CD14-positive monocyte (primary cell): Measurements from ENCODE around the gene MATK. TPM values are rescaled to one million over a fixed set of nuclear protein-coding genes. Genes with fewer than 3 reads are reported as not detected.

ENCODE experiments used
- DNase-seq, 3 donors: peaks; one replicate each; pipeline ENCODE4 v3.0.0-alpha.2; 2011 to 2022
- H2AFZ ChIP-seq: 2 replicates; pipeline ENCODE4 v1.6.0; 2012; ENCODE audit warnings: mild to moderate bottlenecking, low read depth, low read length, inconsistent platforms; ENCODE audit not compliant: insufficient read depth, poor library complexity, severe bottlenecking
- H3K27ac ChIP-seq, 2 donors: 1 replicate in 1 of 2; 2 replicates in 1 of 2; pipeline ENCODE4 v1.5.1; 2012 to 2013; ENCODE audit warnings: low read length in 2 of 2, control low read depth in 1 of 2, inconsistent platforms in 1 of 2, low read depth in 1 of 2, mild to moderate bottlenecking in 1 of 2
- H3K27me3 ChIP-seq, 2 donors: one replicate each; pipeline versions ENCODE4 v1.6.0 to v1.6.1; 2011 to 2013; ENCODE audit warnings: low read length in 2 of 2; ENCODE audit not compliant: control insufficient read depth in 2 of 2, insufficient read depth in 2 of 2
- H3K36me3 ChIP-seq, 2 donors: replicated peaks in 1 of 2; 1 replicate in 1 of 2; 2 replicates in 1 of 2; pipeline versions ENCODE4 v1.5.1 to v1.6.1; 2012 to 2013; ENCODE audit warnings: low read length in 2 of 2, control low read depth in 1 of 2, inconsistent platforms in 1 of 2, mild to moderate bottlenecking in 1 of 2; ENCODE audit not compliant: insufficient read depth in 2 of 2, control insufficient read depth in 1 of 2
- H3K4me1 ChIP-seq, 2 donors: 1 replicate in 1 of 2; 2 replicates in 1 of 2; pipeline versions ENCODE4 v1.5.1 to v1.6.1; 2012 to 2013; ENCODE audit warnings: low read length in 2 of 2, control low read depth in 1 of 2, inconsistent platforms in 1 of 2, mild to moderate bottlenecking in 1 of 2, moderate library complexity in 1 of 2; ENCODE audit not compliant: insufficient read depth in 2 of 2, control insufficient read depth in 1 of 2
- H3K4me2 ChIP-seq: replicated peaks from 2 replicates; pipeline ENCODE3; 2012; ENCODE audit warnings: low read length, moderate library complexity, mild to moderate bottlenecking; ENCODE audit not compliant: poor library complexity, severe bottlenecking; ENCODE audit errors: extremely low read depth
- H3K4me3 ChIP-seq, 3 experiments: fragments of 200-600 bp in 1 of 3; sonication (generic) in 1 of 3; replicated peaks in 1 of 3; 1 replicate in 2 of 3; 2 replicates in 1 of 3; pipeline ENCODE4 v1.5.1; 2011 to 2013; ENCODE audit warnings: low read length in 3 of 3, mild to moderate bottlenecking in 3 of 3, control low read depth in 2 of 3, low read depth in 2 of 3, inconsistent platforms in 1 of 3, moderate library complexity in 1 of 3
- H3K79me2 ChIP-seq: 2 replicates; pipeline ENCODE4 v1.6.0; 2012; ENCODE audit warnings: mild to moderate bottlenecking, control low read depth, inconsistent platforms, low read length, moderate library complexity; ENCODE audit not compliant: insufficient read depth
- H3K9ac ChIP-seq: 2 replicates; pipeline ENCODE4 v1.6.0; 2017; ENCODE audit warnings: low read length, mild to moderate bottlenecking; ENCODE audit not compliant: insufficient read depth, poor library complexity, severe bottlenecking
- H3K9me3 ChIP-seq, 2 donors: replicated peaks in 1 of 2; 1 replicate in 1 of 2; 2 replicates in 1 of 2; pipeline versions ENCODE4 v1.5.1 to v1.6.1; 2012 to 2013; ENCODE audit warnings: low read length in 2 of 2, control low read depth in 1 of 2; ENCODE audit not compliant: control insufficient read depth in 1 of 2, insufficient read depth in 1 of 2
- H4K20me1 ChIP-seq: 2 replicates; pipeline ENCODE4 v1.6.0; 2012; ENCODE audit warnings: mild to moderate bottlenecking, low read length, control low read depth, moderate library complexity; ENCODE audit not compliant: insufficient read depth
- H3K27ac Mint-ChIP-seq, 7 donors: one replicate each; pipeline ENCODE4 v1.8.0; 2020; ENCODE audit warnings: mild to moderate bottlenecking in 7 of 7, mixed read lengths in 7 of 7, moderate library complexity in 6 of 7, inconsistent platforms in 2 of 7
- H3K27me3 Mint-ChIP-seq, 3 donors: one replicate each; pipeline ENCODE4 v1.8.0; 2021 to 2022; ENCODE audit warnings: low read depth in 3 of 3, mild to moderate bottlenecking in 3 of 3, mixed read lengths in 3 of 3, moderate library complexity in 3 of 3, inconsistent platforms in 1 of 3
- H3K36me3 Mint-ChIP-seq, 2 donors: one replicate each; pipeline ENCODE4 v1.8.0; 2020; ENCODE audit warnings: mixed read lengths in 2 of 2, inconsistent platforms in 1 of 2, mild to moderate bottlenecking in 1 of 2
- H3K4me1 Mint-ChIP-seq: one replicate; pipeline ENCODE4 v1.8.0; 2020; ENCODE audit warnings: mild to moderate bottlenecking, mixed read lengths
- H3K4me3 Mint-ChIP-seq, 2 donors: one replicate each; pipeline ENCODE4 v1.8.0; 2020; ENCODE audit warnings: mild to moderate bottlenecking in 2 of 2, mixed read lengths in 2 of 2, moderate library complexity in 1 of 2
- H3K9me3 Mint-ChIP-seq, 7 donors: one replicate each; pipeline ENCODE4 v1.8.0; 2020 to 2022; ENCODE audit warnings: mixed read lengths in 7 of 7, mild to moderate bottlenecking in 6 of 7, moderate library complexity in 6 of 7, inconsistent platforms in 2 of 7
- CTCF ChIP-seq: fragments of 200-600 bp; IDR thresholded peaks from one replicate; pipeline ENCODE4 v1.8.0; 2022; ENCODE audit warnings: antibody characterized with exemption, mild to moderate bottlenecking
- WGBS: methylation state at CpG from one replicate; pipeline ENCODE4 v1.1.5; 2013; ENCODE audit warnings: missing lambda C conversion rate; ENCODE audit not compliant: insufficient coverage; 5-methylcytosine and 5-hydroxymethylcytosine counted together
- intact Hi-C, 2 donors: fragments of 100-400 bp; cut with micrococcal nuclease; formaldehyde crosslinking; loops; one replicate each; pipeline versions ENCODE4 v1.15.0 to v1.15.1; 2023
- polyA plus RNA-seq, 3 donors: library from polyadenylated mRNA; depleted of rRNA in 1 of 3; unstranded in 2 of 3; stranded (reverse) in 1 of 3; fragments of 300-500 nt in 2 of 3; fragments of >200 nt in 1 of 3; fragmentation: Illumina TruSeq in 2 of 3; gene quantifications; 1 replicate in 2 of 3; 2 replicates in 1 of 3; pipeline ENCODE4 v1.2.3, GENCODE V29; 2012 to 2021

Gene MATK
- polyA plus RNA-seq, 3 donors: 0.20 to 0.44 (median 0.35) TPM

- intact Hi-C loops: no loop called here
- Histone ChIP-seq H3K9ac (no peak overlapping the region), H3K4me3 (no peak overlapping the region), H3K27me3 (no peaks in the 10 kb centered on the region), H3K27ac (no peak overlapping the region), H3K36me3 (peaks cover 40 to 46% of the 10 kb centered on the region in 2 donors), H3K4me2 (no peak overlapping the region), H2AFZ (no peak overlapping the region), H3K4me1 (peaks cover 23 to 24% of the 10 kb centered on the region in 2 donors), H3K79me2 (peaks cover 12% of the 10 kb centered on the region), H4K20me1 (peaks cover 13% of the 10 kb centered on the region), H3K9me3 (no peaks in the 10 kb centered on the region)
- H3K4me3 Mint-ChIP-seq: no peak overlapping the region
- WGBS: 97% methylated on average over 4 of the region's 12 CpGs
- TF ChIP-seq CTCF: no peak
- peaks cover 17 to 50% of the 10 kb centered on the region in 2 donors for H3K36me3 Mint-ChIP-seq
- DNase-seq: no peak
- H3K9me3 Mint-ChIP-seq: no peaks in the 10 kb centered on the region
- peaks cover 19% of the 10 kb centered on the region for H3K4me1 Mint-ChIP-seq
- no peak overlapping the region for H3K27ac Mint-ChIP-seq
- H3K27me3 Mint-ChIP-seq: peaks cover 0 to 6% (median 0%) of the 10 kb centered on the region in 3 donors
Measured at GRCh38 chr19:3765121-3765520, 21.1 kb downstream of the MATK start.

- H3K9ac ChIP-seq: peak within 1 kb of the TSS; percentile 94
- H3K27me3 ChIP-seq: no peaks in the 10 kb centered on the region
- H3K79me2 ChIP-seq: peaks cover 12% of the 10 kb centered on the region
- H3K27ac ChIP-seq: peak within 1 kb of the TSS; percentile 98 to 99
- no peaks in the 10 kb centered on the region for H3K9me3 Mint-ChIP-seq
- peaks cover 26 to 36% of the 10 kb centered on the region in 2 donors for H3K36me3 ChIP-seq
- H3K4me1 Mint-ChIP-seq: peaks cover 19% of the 10 kb centered on the region
- peak; percentile 99 to 100 (median 99) for DNase-seq
- peak within 1 kb of the TSS; percentile 79 for H3K4me2 ChIP-seq
- WGBS: 1% methylated on average over 41 of the region's 47 CpGs
- H3K4me3 ChIP-seq: peak within 1 kb of the TSS; percentile 52 to 95 (median 87)
- H3K9me3 ChIP-seq: no peaks in the 10 kb centered on the region
- peak within 1 kb of the TSS; percentile 91 for H2AFZ ChIP-seq
- intact Hi-C loops: loop anchor here in 1 of 2 donors (5.0 kb wide), 1 partner anchor 60 kb away; no protein-coding TSS in a partner anchor
- no peak for TF ChIP-seq CTCF
- peaks cover 11 to 48% of the 10 kb centered on the region in 2 donors for H3K36me3 Mint-ChIP-seq
- peak within 1 kb of the TSS; percentile 93 to 98 for H3K4me3 Mint-ChIP-seq
- peaks cover 5% of the 10 kb centered on the region for H4K20me1 ChIP-seq
- H3K27ac Mint-ChIP-seq: peak within 1 kb of the TSS; percentile 99 to 100 (median 99)
- peaks cover 23 to 24% of the 10 kb centered on the region in 2 donors for H3K4me1 ChIP-seq
- H3K27me3 Mint-ChIP-seq: peaks cover 0 to 3% (median 0%) of the 10 kb centered on the region in 3 donors
Measured at GRCh38 chr19:3762501-3763459, 23.4 kb downstream of the MATK start, which contains the start of gene MRPL54. Gene MRPL54 (plus strand): TSS chr19:3762682. CDS start chr19:3762701, 19 bp downstream.
